ENCODE data around the gene PPIL1. TPM values are rescaled to one million over a fixed set of nuclear protein-coding genes. Genes with fewer than 3 reads are reported as not detected.

The PPIL1 gene
- total RNA-seq, 1 experiment from 2014 or later, result 87.8 TPM

DNA sequence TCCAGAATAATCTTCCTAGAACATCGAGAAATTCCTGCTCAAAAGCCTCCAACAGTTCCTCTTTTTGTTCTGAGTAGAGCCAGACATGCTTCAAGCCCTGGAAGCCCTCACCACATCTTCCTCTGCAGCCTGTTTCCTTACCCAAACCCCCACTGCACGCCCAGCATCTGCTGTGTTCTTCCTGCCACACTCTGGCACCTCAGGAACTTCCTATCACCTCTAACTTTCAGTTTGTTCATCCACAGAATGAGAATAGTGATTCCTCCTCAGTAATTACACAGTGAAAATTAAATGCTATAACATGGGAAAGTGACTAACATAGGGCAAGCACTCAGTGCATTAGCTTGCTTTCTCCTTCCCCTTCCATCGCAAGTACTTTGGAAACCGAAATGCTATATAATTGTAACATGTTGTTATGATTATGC lies 37.4 kb upstream of the PPIL1 start:
- Mint-ChIP-seq H3K9me3 (no peaks in the 10 kb centered on the region), H3K27ac (no peak overlapping the region; a peak in 2 of 7 replicates), H3K4me1 (peaks cover 4 to 14% of the 10 kb centered on the region in 2 experiments), H3K4me3 (no peak overlapping the region), H3K36me3 (ENCODE audit: insufficient read depth in 1 of 3, low read depth in 3 of 3) (0 out of 7 replicates have a peak, but pooled peaks cover 0 to 2% (median 0%) of the 10 kb centered on the region in 3 experiments), H3K27me3 (ENCODE audit: low read depth) (no peaks in the 10 kb centered on the region)
- DNase-seq, result no peak
- H4K5ac ChIP-seq (ENCODE audit: insufficient read length, low read depth, low read length), result no peak overlapping the region
- H3K27me3 ChIP-seq (ENCODE audit: insufficient read depth, low read length), result no peaks in the 10 kb centered on the region
- H3K23ac ChIP-seq (ENCODE audit: insufficient read length, low read depth, low read length), result no peak overlapping the region
- H2AK5ac ChIP-seq (ENCODE audit: insufficient read length, low read length), result no peak overlapping the region
- no peak overlapping the region for H2AFZ ChIP-seq (ENCODE audit: low read length)
- H2BK5ac ChIP-seq (ENCODE audit: insufficient read length, low read length), result no peak overlapping the region
- no peak overlapping the region for H3K56ac ChIP-seq (ENCODE audit: insufficient read length, low read depth, low read length)
- no peaks in the 10 kb centered on the region for H4K20me1 ChIP-seq (ENCODE audit: control insufficient read depth, insufficient read depth, insufficient read length)
- no peaks in the 10 kb centered on the region for H3K23me2 ChIP-seq (ENCODE audit: insufficient read length, low read depth, low read length, poor library complexity, severe bottlenecking)
- H2BK15ac ChIP-seq (ENCODE audit: low read depth, low read length), result no peak overlapping the region
- no peak overlapping the region for H3K27ac ChIP-seq (ENCODE audit: insufficient read length, low read depth, low read length)
- no peak for TF ChIP-seq CTCF (conservative IDR thresholded peaks at IDR 0.05)
- H3K14ac ChIP-seq (ENCODE audit: insufficient read depth, low read length), result no peak overlapping the region
- H3K9me3 ChIP-seq (ENCODE audit: control insufficient read depth, low read depth, low read length), result no peaks in the 10 kb centered on the region
- no peaks in the 10 kb centered on the region for H3K79me1 ChIP-seq (ENCODE audit: insufficient read depth, low read depth, low read length, poor library complexity, severe bottlenecking)
- no CpG with 5 or more reads among the region's 4 CpGs for WGBS (ENCODE audit: extremely low coverage, insufficient read length, low lambda C conversion rate)
- no peaks in the 10 kb centered on the region for H3K79me2 ChIP-seq (ENCODE audit: insufficient read depth, low read length)
- H3T11ph ChIP-seq (ENCODE audit: low read length), result no peak overlapping the region
- no peak overlapping the region for H3K9ac ChIP-seq (ENCODE audit: extremely low read depth, insufficient read length, low read length)
- peaks cover 2% of the 10 kb centered on the region; the same call in 1 of the 2 replicates for H3K4me1 ChIP-seq (ENCODE audit: insufficient read depth, low read length)
- H3K18ac ChIP-seq (ENCODE audit: insufficient read length, low read depth, low read length), result no peak overlapping the region
- H2BK12ac ChIP-seq (ENCODE audit: insufficient read length, low read depth, low read length), result no peak overlapping the region
- H3K4ac ChIP-seq (ENCODE audit: low read depth, low read length), result no peak overlapping the region
- H2BK20ac ChIP-seq (ENCODE audit: low read depth, low read length, poor library complexity, severe bottlenecking), result no peak overlapping the region
- no peak overlapping the region for H3K4me2 ChIP-seq (ENCODE audit: insufficient read depth, insufficient read length, low read length)
- H4K8ac ChIP-seq (replicated peaks; ENCODE audit: insufficient read length, low read depth, low read length), result no peak overlapping the region
- H4K91ac ChIP-seq (ENCODE audit: insufficient read length, low read depth, low read length), result no peak overlapping the region
- no peak overlapping the region for H2BK120ac ChIP-seq (ENCODE audit: low read depth, low read length, poor library complexity, severe bottlenecking)

Measured in H9 (cell line).